IMR-90 (cell line): ENCODE data around the gene DENND5A.

ENCODE experiments used
- BHLHE40 ChIP-seq: fragments of 150-350 bp; IDR thresholded peaks from 2 replicates; pipeline ENCODE4 v1.6.1; 2016; ENCODE audit warnings: mild to moderate bottlenecking, low read depth, low read length
- CEBPB ChIP-seq: IDR thresholded peaks from 2 replicates; pipeline ENCODE4 v1.6.1; 2012; ENCODE audit warnings: low read depth, low read length, improper control_type of control experiment
- CTCF ChIP-seq: conservative IDR thresholded peaks from 2 replicates; pipeline ENCODE4 v1.5.1; 2012; ENCODE audit warnings: mild to moderate bottlenecking, low read depth, low read length, improper control_type of control experiment
- ELK1 ChIP-seq: fragments of 150-350 bp; IDR thresholded peaks from 2 replicates; pipeline ENCODE4 v1.6.1; 2016; ENCODE audit warnings: low read depth, mild to moderate bottlenecking, low read length, moderate library complexity, borderline replicate concordance
- MXI1 ChIP-seq: IDR thresholded peaks from 2 replicates; pipeline ENCODE4 v1.6.1; 2012; ENCODE audit warnings: low read depth, mild to moderate bottlenecking, low read length, moderate library complexity, borderline replicate concordance
- POLR2A ChIP-seq: IDR thresholded peaks from 2 replicates; pipeline ENCODE4 v1.6.1; 2012; ENCODE audit warnings: mild to moderate bottlenecking, low read depth, low read length
- RAD21 ChIP-seq: IDR thresholded peaks from 2 replicates; pipeline ENCODE4 v1.6.1; 2012; ENCODE audit warnings: low read length, improper control_type of control experiment
- RCOR1 ChIP-seq: IDR thresholded peaks from 2 replicates; pipeline ENCODE4 v1.6.1; 2012; ENCODE audit warnings: mild to moderate bottlenecking, low read length, improper control_type of control experiment; ENCODE audit not compliant: insufficient replicate concordance
- USF2 ChIP-seq: fragments of 150-350 bp; IDR thresholded peaks from 2 replicates; pipeline ENCODE4 v1.6.1; 2017; ENCODE audit warnings: mild to moderate bottlenecking, antibody characterized with exemption, low read length, low read depth

GRCh38 chr11:9302448-9302847 lies 37.3 kb upstream of the DENND5A start:
- TF ChIP-seq RAD21 (no peak), CTCF (no peak), CEBPB (no peak), POLR2A (no peak), MXI1 (no peak), USF2 (no peak), ELK1 (no peak), RCOR1 (no peak), BHLHE40 (no peak)
